GM21576 (cell line): Measurements from ENCODE around the gene NXPE2.

Source experiments
- ATAC-seq: cut with Tn5 transposase; IDR thresholded peaks from one replicate; pipeline ENCODE4 v1.9.1; 2021; ENCODE audit warnings: mild to moderate bottlenecking, moderate library complexity; ENCODE audit not compliant: unreplicated experiment

NXPE2 gene

DNA sequence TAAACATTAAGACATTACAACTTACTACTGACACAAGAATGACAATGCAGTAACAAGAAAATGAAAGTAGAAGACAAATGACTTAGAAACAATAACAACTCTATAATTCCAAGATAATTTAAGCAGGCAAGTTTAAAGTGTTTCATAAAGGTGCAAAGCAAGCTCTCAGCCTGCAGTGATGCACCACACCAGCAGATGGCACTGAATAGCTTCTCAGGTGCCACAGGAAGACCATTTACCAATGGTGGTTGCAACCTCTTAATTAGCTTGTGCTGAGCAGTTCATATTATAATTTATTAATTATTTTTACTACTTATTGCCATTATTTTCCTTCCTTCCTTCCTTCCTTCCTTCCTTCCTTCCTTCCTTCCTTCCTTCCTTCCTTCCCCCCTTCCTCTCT, 60.6 kb downstream of the NXPE2 start:
- no peak for ATAC-seq

DNA sequence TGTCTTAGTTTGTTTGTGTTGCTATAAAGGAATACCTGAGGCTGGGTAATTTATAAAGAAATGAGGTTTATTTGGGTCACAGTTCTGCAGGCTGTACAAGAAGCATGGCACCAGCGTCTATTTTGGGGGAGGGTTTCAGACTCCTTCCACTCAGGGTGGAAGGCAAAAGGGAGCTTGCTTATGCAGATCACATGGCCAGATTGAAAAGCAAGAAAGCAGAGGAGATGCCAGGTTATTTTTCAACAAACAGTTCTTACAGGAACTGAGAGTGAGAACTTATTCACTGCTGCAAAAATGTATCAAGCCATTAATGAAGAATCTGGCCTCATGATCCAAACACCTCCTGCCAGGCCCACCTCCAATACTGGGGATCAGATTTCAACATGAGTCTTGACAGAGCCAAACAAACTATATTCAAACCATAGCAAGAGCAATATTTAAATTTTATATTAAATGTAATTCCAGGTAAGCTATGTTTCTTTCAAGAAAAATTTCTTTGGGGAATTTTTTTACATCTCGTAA, 66.9 kb downstream of the NXPE2 start:
- no peak for ATAC-seq

DNA sequence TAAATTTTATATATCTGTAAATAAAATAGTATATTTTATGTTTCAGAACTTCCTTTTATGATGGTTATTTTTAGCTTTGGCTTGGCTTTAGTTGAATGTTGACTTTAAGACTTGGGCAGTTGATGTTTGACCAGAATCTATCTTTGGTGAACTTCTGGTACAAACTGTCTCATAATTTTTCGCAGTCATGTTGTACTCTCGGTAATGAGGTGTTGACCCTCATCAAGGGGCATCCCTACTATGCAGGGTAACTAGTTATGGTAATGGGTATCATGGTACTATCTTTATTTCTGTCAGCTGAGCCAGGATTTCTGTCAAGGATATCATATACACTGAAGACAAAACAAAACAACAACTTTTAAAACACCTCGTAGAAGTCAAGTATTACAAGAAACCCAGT, 67.7 kb downstream of the NXPE2 start:
- ATAC-seq = no peak
